ENCODE results near the gene ETF1.

- no peak for TF ChIP-seq TAF1 (IDR thresholded peaks at IDR 0.05; ENCODE audit: low read depth)
- TF ChIP-seq CEBPB (IDR thresholded peaks at IDR 0.05) = no peak
- TF ChIP-seq RAD21 (IDR thresholded peaks at IDR 0.05; ENCODE audit: low read depth) = no peak
- TF ChIP-seq REST (IDR thresholded peaks at IDR 0.05; ENCODE audit: low read depth) = no peak
- no peak for TF ChIP-seq USF1 (IDR thresholded peaks at IDR 0.05)
- TF ChIP-seq EP300 (IDR thresholded peaks at IDR 0.05; ENCODE audit: borderline replicate concordance) = no peak
- TF ChIP-seq MAX (IDR thresholded peaks at IDR 0.05) = no peak
- TF ChIP-seq NFIC (IDR thresholded peaks at IDR 0.05) = no peak
- TF ChIP-seq CREB1 (IDR thresholded peaks at IDR 0.05; ENCODE audit: low read depth) = no peak
- TF ChIP-seq TEAD4 (IDR thresholded peaks at IDR 0.05) = no peak
- TF ChIP-seq YY1 (IDR thresholded peaks at IDR 0.05; ENCODE audit: low read depth) = no peak
- TF ChIP-seq EGR1 (IDR thresholded peaks at IDR 0.05) = no peak
These were observed 42.1 kb upstream of the ETF1 start for GRCh38 chr5:138585157-138585556.
